ENCODE data around the gene NAA50. TPM values are rescaled to one million over a fixed set of nuclear protein-coding genes. Genes with fewer than 3 reads are reported as not detected.

Gene NAA50
- total RNA-seq, 4 donors from 2014 or later = 87.3 to 184 (median 128) TPM

GRCh38 chr3:113769551-113769950 lies 23.5 kb upstream of the NAA50 start:
- DNase-seq (ENCODE audit: low spot score in 2 of 2) = no peak
- Histone ChIP-seq H3K27ac (no peak overlapping the region), H3K4me3 (no peak overlapping the region)

DNA sequence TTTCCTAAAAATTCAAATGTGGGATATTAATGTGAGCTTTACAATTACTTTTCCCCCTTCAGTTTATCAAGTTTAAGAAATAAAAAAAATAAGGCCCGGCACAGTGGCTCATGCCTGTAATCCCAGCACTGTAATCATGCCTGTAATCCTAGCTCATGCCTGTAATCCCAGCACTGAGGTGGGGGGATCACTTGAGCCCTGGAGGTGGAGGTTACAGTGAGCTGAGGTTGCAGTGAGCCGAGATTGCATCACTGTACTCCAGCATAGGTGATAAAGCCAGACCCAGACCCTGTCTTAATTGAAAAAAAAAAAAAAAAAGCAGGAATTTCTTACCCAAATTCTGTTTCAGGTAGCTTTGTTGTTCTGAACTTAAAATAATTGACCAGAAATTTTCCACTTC lies 18.6 kb upstream of the NAA50 start:
- H3K4me3 ChIP-seq = no peak overlapping the region
- H3K9me3 ChIP-seq = no peaks in the 10 kb centered on the region
- H3K4me1 ChIP-seq = peaks cover 5% of the 10 kb centered on the region
- no peak overlapping the region for H3K27ac ChIP-seq
- TF ChIP-seq POLR2AphosphoS5 (IDR thresholded peaks at IDR 0.05) (no peak), POLR2A (IDR thresholded peaks at IDR 0.05) (no peak), CTCF (IDR thresholded peaks at IDR 0.05) (no peak), EP300 (IDR thresholded peaks at IDR 0.05) (no peak)
- no peaks in the 10 kb centered on the region for H3K27me3 ChIP-seq
- no peak for DNase-seq (ENCODE audit: low spot score in 2 of 2)
- no peaks in the 10 kb centered on the region for H3K36me3 ChIP-seq
- 93% methylated on average over 2 of the region's 2 CpGs for WGBS

More at GRCh38 chr3:113769551-113769950, 23.5 kb upstream of the NAA50 start:
- H3K27me3 ChIP-seq = no peaks in the 10 kb centered on the region
- H3K36me3 ChIP-seq = no peaks in the 10 kb centered on the region
- no peak for TF ChIP-seq POLR2A (IDR thresholded peaks at IDR 0.05)
- TF ChIP-seq POLR2AphosphoS5 (IDR thresholded peaks at IDR 0.05) = no peak
- TF ChIP-seq CTCF (IDR thresholded peaks at IDR 0.05) = no peak
- TF ChIP-seq EP300 (IDR thresholded peaks at IDR 0.05) = no peak
- H3K4me1 ChIP-seq = peaks cover 6% of the 10 kb centered on the region
- no peaks in the 10 kb centered on the region for H3K9me3 ChIP-seq

DNA sequence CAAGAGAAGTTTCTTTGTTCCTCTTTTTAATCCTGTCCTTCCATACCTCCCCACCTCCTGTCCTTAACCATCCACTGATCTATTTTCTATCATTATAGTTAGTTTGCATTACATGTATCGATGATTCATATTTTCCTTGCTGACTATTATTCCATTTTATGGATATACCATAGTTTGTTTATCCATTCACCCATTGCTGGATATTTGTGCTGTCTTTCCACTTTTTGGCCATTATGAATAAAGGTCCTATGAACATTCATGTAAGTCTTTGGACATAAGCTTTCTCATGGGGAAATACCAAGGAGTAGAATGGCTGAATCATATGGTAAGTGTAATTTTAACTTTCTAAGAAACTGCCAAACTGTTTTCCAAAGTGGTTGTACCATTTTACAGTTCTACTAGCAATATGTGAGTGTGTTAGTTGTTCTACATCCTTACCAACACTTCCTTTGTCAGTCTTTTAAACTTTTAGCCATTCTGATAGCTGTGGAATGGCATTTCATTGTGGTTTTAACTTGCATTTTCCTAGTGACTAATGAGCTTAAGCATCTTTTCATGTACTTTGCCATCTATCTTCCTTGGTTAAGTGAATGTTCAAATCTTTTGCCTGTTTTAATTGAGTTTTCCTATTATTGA lies 12.5 kb upstream of the NAA50 start:
- no peaks in the 10 kb centered on the region for H3K36me3 ChIP-seq
- H3K4me1 ChIP-seq = peaks cover 6% of the 10 kb centered on the region
- no peak overlapping the region for H3K4me3 ChIP-seq
- no peak for TF ChIP-seq POLR2A (IDR thresholded peaks at IDR 0.05)
- TF ChIP-seq EP300 (IDR thresholded peaks at IDR 0.05) = no peak
- no peak for TF ChIP-seq POLR2AphosphoS5 (IDR thresholded peaks at IDR 0.05)
- no peak for TF ChIP-seq CTCF (IDR thresholded peaks at IDR 0.05)
- no peaks in the 10 kb centered on the region for H3K9me3 ChIP-seq
- DNase-seq (ENCODE audit: low spot score in 2 of 2) = no peak
- H3K27ac ChIP-seq = no peak overlapping the region
- 100% methylated on average over 1 of the region's 1 CpG for WGBS
- no peaks in the 10 kb centered on the region for H3K27me3 ChIP-seq

GRCh38 chr3:113754494-113755159 lies 8.6 kb upstream of the NAA50 start:
- H3K27me3 ChIP-seq = no peaks in the 10 kb centered on the region
- no peak for TF ChIP-seq CTCF (IDR thresholded peaks at IDR 0.05)
- no peak for TF ChIP-seq POLR2AphosphoS5 (IDR thresholded peaks at IDR 0.05)
- TF ChIP-seq EP300 (IDR thresholded peaks at IDR 0.05) = no peak
- no peak for TF ChIP-seq POLR2A (IDR thresholded peaks at IDR 0.05)
- H3K4me1 ChIP-seq = peaks cover 12% of the 10 kb centered on the region
- H3K27ac ChIP-seq = peak overlapping the region; percentile 34
- H3K36me3 ChIP-seq = no peaks in the 10 kb centered on the region
- H3K4me3 ChIP-seq = no peak overlapping the region
- 81% methylated on average over 5 of the region's 5 CpGs for WGBS
- DNase-seq (ENCODE audit: low spot score in 2 of 2) = no peak
- H3K9me3 ChIP-seq = no peaks in the 10 kb centered on the region

DNA sequence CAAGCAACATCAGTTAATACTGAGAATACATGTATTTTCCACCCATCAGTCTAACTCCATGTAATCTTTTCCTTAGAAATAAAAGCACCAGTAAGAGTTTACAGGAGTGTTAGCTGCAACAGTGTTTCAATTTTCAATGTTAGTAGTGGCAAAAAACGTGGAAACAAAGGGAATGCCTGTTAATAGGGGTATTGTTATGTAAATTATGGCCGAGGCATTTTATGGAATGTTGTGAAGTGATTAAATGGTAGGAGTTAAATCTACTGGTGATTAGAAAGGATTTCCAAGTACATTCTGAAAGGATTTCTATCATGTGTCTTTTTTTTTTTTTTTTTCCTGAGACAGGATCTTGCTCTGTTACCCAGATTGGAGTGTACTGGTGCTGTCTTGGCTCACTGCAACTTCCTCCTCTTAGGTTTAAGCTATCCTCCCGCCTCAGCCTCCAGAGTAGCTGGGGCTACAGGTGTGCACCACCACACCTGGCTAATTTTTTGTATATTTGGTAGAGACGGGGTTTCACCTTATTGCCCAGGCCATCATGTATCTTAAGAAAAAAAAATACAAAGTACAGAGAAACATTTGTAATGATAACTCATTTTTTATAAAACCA lies 7.4 kb upstream of the NAA50 start:
- Histone ChIP-seq H3K4me1 (peaks cover 22% of the 10 kb centered on the region), H3K4me3 (no peak overlapping the region), H3K27ac (no peak overlapping the region), H3K9me3 (no peaks in the 10 kb centered on the region), H3K36me3 (no peaks in the 10 kb centered on the region), H3K27me3 (no peaks in the 10 kb centered on the region)
- DNase-seq (ENCODE audit: low spot score in 2 of 2) = no peak
- 66% methylated on average over 4 of the region's 4 CpGs for WGBS
- TF ChIP-seq EP300 (IDR thresholded peaks at IDR 0.05) = no peak
- no peak for TF ChIP-seq CTCF (IDR thresholded peaks at IDR 0.05)
- TF ChIP-seq POLR2A (IDR thresholded peaks at IDR 0.05) = no peak
- no peak for TF ChIP-seq POLR2AphosphoS5 (IDR thresholded peaks at IDR 0.05)
